B cell (primary cell): ENCODE measurements around the gene SPOCK1. TPM values are rescaled to one million over a fixed set of nuclear protein-coding genes. Genes with fewer than 3 reads are reported as not detected.

Experiments used
- ATAC-seq: fragments of 200-7000 bp; cut with Tn5 transposase; one replicate; pipeline ENCODE4 v1.10.0; 2021; ENCODE audit warnings: low read depth, mild to moderate bottlenecking, moderate number of reproducible peaks, moderate library complexity
- CTCF ChIA-PET: fragments of 350-600 bp; sonication (Branson Sonifier 250); formaldehyde crosslinking; loops from one replicate; lab custom pipeline; 2021; ENCODE audit warnings: antibody characterized with exemption, inconsistent platforms; lab: Charles Lee
- POLR2A ChIA-PET: fragments of 350-600 bp; sonication (Branson Sonifier 250); formaldehyde crosslinking; loops from one replicate; lab custom pipeline; 2021; ENCODE audit warnings: antibody characterized with exemption; lab: Charles Lee
- DNase-seq: peaks from one replicate; pipeline ENCODE4 v3.0.0; 2013
- H2AFZ ChIP-seq: 2 replicates; pipeline ENCODE4 v1.6.1; 2012; ENCODE audit warnings: mild to moderate bottlenecking, low read depth, low read length; ENCODE audit not compliant: insufficient read depth, poor library complexity, severe bottlenecking
- H3K27ac ChIP-seq, 2 donors: 1 replicate in 1 of 2; 2 replicates in 1 of 2; pipeline ENCODE4 v1.5.1; 2012 to 2013; ENCODE audit warnings: low read length in 2 of 2, mild to moderate bottlenecking in 2 of 2, moderate library complexity in 1 of 2
- H3K27me3 ChIP-seq, 4 experiments: fragments of 200-600 bp in 1 of 4; sonication (generic) in 1 of 4; replicated peaks in 1 of 4; 1 replicate in 2 of 4; 2 replicates in 2 of 4; pipeline versions ENCODE4 v1.6.1 to v1.7.0; 2013 to 2016; ENCODE audit warnings: low read length in 3 of 4, mild to moderate bottlenecking in 2 of 4, mixed read lengths in 1 of 4, moderate library complexity in 1 of 4; ENCODE audit not compliant: insufficient read depth in 4 of 4, control insufficient read depth in 3 of 4; ENCODE audit errors: control extremely low read depth in 1 of 4
- H3K36me3 ChIP-seq, 2 experiments: replicated peaks in 1 of 2; 1 replicate in 1 of 2; 2 replicates in 1 of 2; pipeline versions ENCODE4 v1.6.1 to v1.7.1; 2013; ENCODE audit warnings: low read length in 1 of 2; ENCODE audit not compliant: insufficient read depth in 2 of 2, control insufficient read depth in 1 of 2; ENCODE audit errors: control extremely low read depth in 1 of 2, extremely low read depth in 1 of 2
- H3K4me1 ChIP-seq, 2 donors: fragments of 200-600 bp in 1 of 2; sonication (generic) in 1 of 2; 1 replicate in 1 of 2; 2 replicates in 1 of 2; pipeline versions ENCODE4 v1.5.1 to v1.6.1; 2013 to 2017; ENCODE audit warnings: low read length in 2 of 2; ENCODE audit not compliant: control insufficient read depth in 2 of 2, insufficient read depth in 2 of 2
- H3K4me2 ChIP-seq: replicated peaks from 2 replicates; pipeline ENCODE3; 2012; ENCODE audit warnings: mild to moderate bottlenecking, low read depth, low read length; ENCODE audit not compliant: poor library complexity, severe bottlenecking
- H3K4me3 ChIP-seq, 5 experiments: fragments of 200-600 bp in 1 of 5; sonication (generic) in 1 of 5; 1 replicate in 3 of 5; 2 replicates in 2 of 5; pipeline versions ENCODE4 v1.5.1 to v1.7.0; 2011 to 2016; ENCODE audit warnings: low read length in 4 of 5, mild to moderate bottlenecking in 4 of 5, low read depth in 2 of 5, control low read depth in 1 of 5, moderate library complexity in 1 of 5; ENCODE audit not compliant: insufficient read depth in 1 of 5; ENCODE audit errors: control extremely low read depth in 1 of 5, extremely low read depth in 1 of 5
- H3K79me2 ChIP-seq: fragments of 200-600 bp; sonication (generic); one replicate; pipeline ENCODE4 v1.6.0; 2016; ENCODE audit warnings: low read length; ENCODE audit not compliant: control insufficient read depth, insufficient read depth
- H3K9ac ChIP-seq: fragments of 200-600 bp; sonication (generic); 2 replicates; pipeline ENCODE4 v1.6.1; 2017; ENCODE audit warnings: mild to moderate bottlenecking, low read length, moderate library complexity
- H3K9me3 ChIP-seq, 3 donors: one replicate each; pipeline versions ENCODE4 v1.6.1 to v1.7.1; 2013; ENCODE audit warnings: low read length in 2 of 3; ENCODE audit not compliant: control insufficient read depth in 2 of 3, insufficient read depth in 1 of 3; ENCODE audit errors: control extremely low read depth in 1 of 3
- H4K20me1 ChIP-seq: 2 replicates; pipeline ENCODE4 v1.6.0; 2012; ENCODE audit warnings: mild to moderate bottlenecking, low read length; ENCODE audit not compliant: insufficient read depth, control insufficient read depth, poor library complexity, severe bottlenecking
- H3K27ac Mint-ChIP-seq: one replicate; pipeline ENCODE4 v1.8.0; 2021; ENCODE audit warnings: mixed read lengths
- H3K27me3 Mint-ChIP-seq: one replicate; pipeline ENCODE4 v1.8.0; 2021; ENCODE audit warnings: mixed read lengths
- H3K4me1 Mint-ChIP-seq: one replicate; pipeline ENCODE4 v1.8.0; 2021; ENCODE audit warnings: mixed read lengths
- H3K4me3 Mint-ChIP-seq: one replicate; pipeline ENCODE4 v1.8.0; 2021; ENCODE audit warnings: mixed read lengths
- H3K9me3 Mint-ChIP-seq: one replicate; pipeline ENCODE4 v1.8.0; 2022; ENCODE audit warnings: mixed read lengths; ENCODE audit not compliant: insufficient read depth
- EZH2 ChIP-seq: IDR thresholded peaks from 2 replicates; pipeline ENCODE4 v1.6.1; 2012; ENCODE audit warnings: borderline replicate concordance, low read depth, mild to moderate bottlenecking, moderate library complexity, low read length; ENCODE audit not compliant: insufficient read depth, poor library complexity, severe bottlenecking
- WGBS: methylation state at CpG from one replicate; pipeline ENCODE4 v1.1.5; 2013; ENCODE audit warnings: missing lambda C conversion rate; ENCODE audit not compliant: insufficient coverage; 5-methylcytosine and 5-hydroxymethylcytosine counted together
- intact Hi-C: fragments of 100-400 bp; cut with micrococcal nuclease; formaldehyde crosslinking; loops from one replicate; pipeline ENCODE4 v1.10.0; 2022
- polyA plus RNA-seq: library from polyadenylated mRNA; depleted of rRNA; stranded (reverse); fragments of >200 nt; gene quantifications from 2 replicates; pipeline ENCODE4 v1.2.3, GENCODE V29; 2012
- total RNA-seq, 2 donors: library from RNA; stranded (reverse); fragments of 120-200 nt in 1 of 2; gene quantifications; 1 replicate in 1 of 2; 2 replicates in 1 of 2; pipeline versions ENCODE4 v1.2.3 to v1.2.4, GENCODE V29; 2013 to 2022
- TF ChIP-seq, protein P1 (sequence below): fragments of 200-600 bp; IDR thresholded peaks from one replicate; pipeline ENCODE4 v1.8.0; 2022; ENCODE audit warnings: antibody characterized with exemption, mild to moderate bottlenecking

SPOCK1 gene
- total and polyA plus RNA-seq, 2 donors (not counting 1 experiment from before 2014, with no cell fraction given): not detected

- H3K9ac ChIP-seq: no peak overlapping the region
- H2AFZ ChIP-seq: no peak overlapping the region
- H3K27me3 Mint-ChIP-seq: peaks cover 5% of the 10 kb centered on the region
- ChIA-PET CTCF (no interaction called here), POLR2A (no interaction called here)
- no peaks in the 10 kb centered on the region for H3K4me1 Mint-ChIP-seq
- H3K4me2 ChIP-seq: no peak overlapping the region
- no peaks in the 10 kb centered on the region for H3K4me1 ChIP-seq
- H3K27me3 ChIP-seq: no peaks in the 10 kb centered on the region
- no peak overlapping the region for H3K4me3 Mint-ChIP-seq
- no peaks in the 10 kb centered on the region for H3K9me3 ChIP-seq
- intact Hi-C loops: no loop called here
- no peaks in the 10 kb centered on the region for H3K9me3 Mint-ChIP-seq
- H3K27ac ChIP-seq: no peak overlapping the region
- ATAC-seq (no peak), DNase-seq (no peak)
- H3K36me3 ChIP-seq: no peaks in the 10 kb centered on the region
- H3K79me2 ChIP-seq: no peaks in the 10 kb centered on the region
- TF ChIP-seq EZH2: no peak
- TF ChIP-seq, protein P1, sequence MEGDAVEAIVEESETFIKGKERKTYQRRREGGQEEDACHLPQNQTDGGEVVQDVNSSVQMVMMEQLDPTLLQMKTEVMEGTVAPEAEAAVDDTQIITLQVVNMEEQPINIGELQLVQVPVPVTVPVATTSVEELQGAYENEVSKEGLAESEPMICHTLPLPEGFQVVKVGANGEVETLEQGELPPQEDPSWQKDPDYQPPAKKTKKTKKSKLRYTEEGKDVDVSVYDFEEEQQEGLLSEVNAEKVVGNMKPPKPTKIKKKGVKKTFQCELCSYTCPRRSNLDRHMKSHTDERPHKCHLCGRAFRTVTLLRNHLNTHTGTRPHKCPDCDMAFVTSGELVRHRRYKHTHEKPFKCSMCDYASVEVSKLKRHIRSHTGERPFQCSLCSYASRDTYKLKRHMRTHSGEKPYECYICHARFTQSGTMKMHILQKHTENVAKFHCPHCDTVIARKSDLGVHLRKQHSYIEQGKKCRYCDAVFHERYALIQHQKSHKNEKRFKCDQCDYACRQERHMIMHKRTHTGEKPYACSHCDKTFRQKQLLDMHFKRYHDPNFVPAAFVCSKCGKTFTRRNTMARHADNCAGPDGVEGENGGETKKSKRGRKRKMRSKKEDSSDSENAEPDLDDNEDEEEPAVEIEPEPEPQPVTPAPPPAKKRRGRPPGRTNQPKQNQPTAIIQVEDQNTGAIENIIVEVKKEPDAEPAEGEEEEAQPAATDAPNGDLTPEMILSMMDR: no peak
- no CpG with 5 or more reads among the region's 1 CpG for WGBS
- no peak overlapping the region for H3K4me3 ChIP-seq
- no peaks in the 10 kb centered on the region for H4K20me1 ChIP-seq
- no peak overlapping the region for H3K27ac Mint-ChIP-seq
These were observed 280.2 kb downstream of the SPOCK1 start for GRCh38 chr5:137218896-137219295.

GRCh38 chr5:137218471-137218870 lies 280.7 kb downstream of the SPOCK1 start:
- WGBS: no CpG with 5 or more reads among the region's 1 CpG
- POLR2A ChIA-PET: no interaction called here
- no peak overlapping the region for H3K4me3 ChIP-seq

More at GRCh38 chr5:137218471-137218870, 280.7 kb downstream of the SPOCK1 start:
- CTCF ChIA-PET: no interaction called here
- no peak overlapping the region for H3K4me2 ChIP-seq
- no peak overlapping the region for H3K27ac ChIP-seq
- no peaks in the 10 kb centered on the region for H4K20me1 ChIP-seq
- Mint-ChIP-seq H3K4me3 (no peak overlapping the region), H3K27me3 (peaks cover 5% of the 10 kb centered on the region), H3K4me1 (no peaks in the 10 kb centered on the region), H3K9me3 (no peaks in the 10 kb centered on the region), H3K27ac (no peak overlapping the region)
- no peaks in the 10 kb centered on the region for H3K9me3 ChIP-seq
- no peaks in the 10 kb centered on the region for H3K4me1 ChIP-seq
- DNase-seq (no peak), ATAC-seq (no peak)
- H3K36me3 ChIP-seq: no peaks in the 10 kb centered on the region
- H3K27me3 ChIP-seq: no peaks in the 10 kb centered on the region
- H3K9ac ChIP-seq: no peak overlapping the region
- H2AFZ ChIP-seq: no peak overlapping the region
- H3K79me2 ChIP-seq: no peaks in the 10 kb centered on the region
- TF ChIP-seq EZH2: no peak
- TF ChIP-seq, protein P1: no peak
- intact Hi-C loops: no loop called here
